NK-92 (cell line): ENCODE measurements around the gene FFAR2.
"Not testable (repeated sequence)": the region's sequence is repeated elsewhere in the genome, so short reads cannot be mapped to it uniquely, and the experiment has no call there.

ENCODE experiments used
- DNase-seq: peaks from one replicate; lab custom pipeline; 2025; ENCODE audit not compliant: unreplicated experiment; lab: John Stamatoyannopoulos, UW

Gene FFAR2

DNA sequence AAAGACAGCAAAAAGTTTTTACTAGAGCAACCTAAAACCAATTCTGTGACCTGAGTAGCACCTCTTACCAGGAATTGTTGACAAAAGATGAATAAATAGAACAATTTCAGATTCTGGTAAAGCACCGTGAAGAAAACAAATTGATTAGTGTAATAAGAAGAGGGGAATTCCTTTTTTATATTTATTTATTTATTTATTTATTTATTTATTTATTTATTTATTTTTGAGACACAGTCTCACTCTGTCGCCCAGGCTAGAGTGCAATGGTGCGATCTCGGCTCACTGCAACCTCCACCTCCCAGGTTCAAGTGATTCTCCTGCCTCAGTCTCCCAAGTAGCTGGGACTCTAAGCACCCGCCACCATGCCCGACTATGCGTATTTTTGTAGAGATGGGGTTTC, 24.7 kb upstream of the FFAR2 start:
- DNase-seq, result not testable (repeated sequence)

DNA sequence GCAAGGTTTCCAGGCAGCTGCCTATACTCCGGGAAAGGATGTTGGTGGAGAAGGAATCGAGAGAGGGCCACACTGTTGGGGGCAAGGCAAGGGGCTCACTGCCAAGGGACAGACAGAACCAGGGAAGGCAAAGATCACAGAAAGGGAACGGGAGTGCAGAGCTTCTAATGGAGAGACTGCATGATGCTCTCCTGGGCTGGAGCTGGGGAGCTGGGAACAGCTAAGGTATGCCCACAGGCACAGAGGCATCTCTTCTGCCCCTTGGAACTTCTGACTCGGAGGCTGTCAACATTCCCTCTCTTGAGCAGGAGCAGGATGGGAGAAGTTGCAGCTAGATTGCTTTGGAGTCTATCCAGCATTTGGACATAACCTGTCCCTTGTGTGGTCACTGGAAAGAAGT, 22.4 kb upstream of the FFAR2 start:
- DNase-seq, result no peak

DNA sequence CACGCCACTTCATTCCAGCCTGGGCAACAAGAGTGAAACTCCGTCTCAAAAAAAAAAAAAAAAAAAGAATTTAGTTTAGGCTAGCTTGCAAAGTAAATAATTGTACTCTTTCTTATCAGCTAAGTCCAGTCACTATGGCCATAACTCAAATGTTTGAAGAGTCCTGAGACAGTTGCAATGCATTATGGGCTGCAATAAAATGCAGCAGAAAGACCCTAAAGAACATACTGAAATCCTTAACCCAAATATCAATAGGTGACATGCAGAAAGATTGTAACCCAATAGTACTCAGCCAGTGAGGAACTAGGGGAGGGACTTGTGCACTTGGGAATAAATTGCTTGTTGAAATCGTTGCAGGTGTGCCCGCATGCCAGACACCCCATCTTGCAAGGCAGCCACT, 20.9 kb upstream of the FFAR2 start:
- no peak for DNase-seq

DNA sequence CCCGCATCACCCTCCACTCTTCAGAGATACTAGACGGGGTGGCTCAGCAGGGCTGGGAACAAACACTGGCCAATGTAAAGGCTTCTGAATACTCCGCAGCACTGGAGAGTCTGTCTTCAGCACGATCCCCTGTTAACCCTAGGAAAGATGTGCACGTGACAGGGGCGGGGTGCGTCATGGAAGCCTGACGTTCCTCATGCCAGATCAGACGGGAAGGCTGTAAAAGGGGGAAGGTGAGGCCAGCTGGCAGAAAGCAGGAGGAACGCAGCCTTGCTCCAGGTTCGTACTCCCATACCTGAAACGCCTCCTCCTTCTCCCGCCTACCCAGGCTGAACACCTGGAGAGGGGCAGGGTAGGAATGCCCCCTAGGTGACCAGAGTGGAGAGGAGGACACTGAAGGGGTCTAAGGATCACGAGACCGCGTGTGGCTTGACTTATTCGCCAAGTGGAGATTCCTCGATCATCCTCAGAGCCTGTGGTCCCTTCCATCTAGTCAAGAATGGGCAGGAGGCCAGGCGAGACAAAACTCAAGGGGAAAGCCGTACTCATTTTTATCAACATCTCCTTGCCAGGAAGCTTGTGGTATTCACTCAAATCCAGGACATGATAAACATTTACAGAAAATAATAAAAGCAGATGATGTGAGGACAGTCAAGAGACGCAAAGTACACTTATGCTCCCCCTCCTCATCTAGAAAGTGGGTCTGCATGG, 18.2 kb upstream of the FFAR2 start:
- no peak for DNase-seq

DNA sequence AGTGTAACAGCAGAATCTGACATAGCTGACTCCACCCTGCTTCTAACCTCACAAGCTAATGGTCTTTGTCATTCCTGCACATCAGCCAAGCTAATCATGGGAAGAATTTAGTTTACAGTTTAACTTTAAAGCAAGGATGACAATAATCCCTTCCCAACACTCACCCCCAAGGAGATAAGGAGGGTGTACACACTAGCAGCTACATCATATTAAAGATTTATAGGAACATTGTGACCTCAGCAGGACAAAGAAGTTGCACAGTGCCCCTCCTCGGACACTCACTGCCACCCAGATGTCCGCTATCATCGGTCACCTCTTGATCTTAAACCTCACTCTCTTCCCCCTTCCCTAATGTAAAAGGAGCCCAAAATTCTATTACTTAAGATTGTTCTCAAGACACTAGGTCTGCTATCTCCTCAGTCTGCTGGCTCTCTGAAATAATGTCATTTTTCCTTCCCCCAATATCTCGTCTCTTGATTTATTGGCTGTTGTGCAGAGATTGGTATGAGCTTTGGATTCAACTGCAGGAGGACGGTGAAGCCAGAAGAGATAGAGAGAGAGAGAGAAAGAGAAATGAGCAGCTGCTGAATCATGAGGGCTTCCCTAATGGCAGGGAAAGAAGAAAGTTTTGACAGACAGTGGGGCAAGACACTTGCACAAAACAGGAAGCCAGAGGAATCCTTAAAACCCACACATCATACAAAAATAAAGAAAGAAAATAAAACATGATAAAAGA, 17.5 kb upstream of the FFAR2 start:
- DNase-seq, result no peak

DNA sequence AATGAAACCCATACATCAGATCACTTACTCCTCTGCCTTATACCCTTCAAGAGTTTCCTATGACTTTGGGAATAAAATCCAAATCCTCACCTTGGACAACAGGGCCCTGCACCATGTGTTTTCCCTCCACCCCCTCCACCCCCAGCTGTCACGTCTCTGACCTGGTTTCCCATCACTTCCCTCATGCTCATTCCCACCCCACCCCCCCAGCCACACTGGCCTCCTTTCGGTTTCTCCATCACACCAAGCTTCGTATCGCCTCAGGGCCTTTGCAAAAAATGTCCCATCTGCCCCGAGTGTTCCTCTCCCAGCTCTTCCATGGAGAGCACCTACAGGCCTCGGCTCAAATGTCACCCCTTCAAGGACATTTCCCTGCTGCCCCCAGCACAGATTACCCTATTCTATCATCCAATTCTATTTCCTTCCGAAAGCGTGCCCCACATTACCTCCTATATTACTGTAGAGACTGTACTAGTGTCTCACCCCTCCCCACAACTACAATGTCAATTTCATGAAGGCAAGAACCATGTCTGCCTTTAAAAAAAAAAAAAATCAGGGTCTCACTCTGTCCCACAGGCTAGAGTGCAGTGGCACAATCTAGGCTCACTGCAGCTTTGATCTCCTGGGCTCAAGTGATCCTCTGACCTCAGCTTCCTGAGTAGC, 16.8 kb upstream of the FFAR2 start:
- DNase-seq, result no peak

DNA sequence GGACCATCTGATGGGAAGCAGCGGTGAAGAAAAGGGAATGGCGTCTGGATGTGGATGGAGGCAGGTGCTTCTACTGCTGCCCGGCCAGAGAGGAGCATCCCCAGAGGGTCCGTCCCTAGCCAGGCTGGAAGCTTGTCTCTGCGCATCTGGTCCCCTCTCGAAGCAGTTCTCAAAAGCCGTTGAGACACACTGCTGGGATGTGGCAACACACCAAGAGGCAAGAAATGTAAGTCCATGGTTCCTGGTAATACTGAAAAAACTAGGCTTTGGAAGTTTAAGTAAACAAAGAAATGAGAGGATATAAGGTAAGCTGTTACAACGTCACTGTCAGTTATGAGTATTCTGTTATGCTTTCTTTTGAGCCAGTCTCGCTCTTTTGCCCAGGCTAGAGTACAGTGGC, 15.1 kb upstream of the FFAR2 start:
- no peak for DNase-seq

DNA sequence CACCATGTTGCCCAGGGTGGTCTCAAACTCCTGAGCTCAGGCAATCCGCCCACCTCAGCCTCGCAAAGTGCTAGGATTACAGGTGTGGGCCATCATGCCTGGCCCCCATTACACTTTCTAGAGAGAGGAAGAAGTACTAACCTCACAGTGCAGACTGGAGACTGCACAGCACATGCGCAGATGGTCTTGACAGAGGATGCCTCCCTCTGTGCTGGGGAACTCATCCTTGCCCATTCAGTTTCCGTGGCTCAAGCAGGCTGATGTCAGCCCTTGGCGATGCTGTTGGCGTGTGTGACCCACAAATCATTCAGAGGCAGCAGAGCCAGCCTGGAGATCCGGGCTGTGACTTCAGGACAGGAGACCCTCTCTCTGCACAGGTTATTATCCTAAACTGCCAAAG, 14.6 kb upstream of the FFAR2 start:
- DNase-seq, result no peak

DNA sequence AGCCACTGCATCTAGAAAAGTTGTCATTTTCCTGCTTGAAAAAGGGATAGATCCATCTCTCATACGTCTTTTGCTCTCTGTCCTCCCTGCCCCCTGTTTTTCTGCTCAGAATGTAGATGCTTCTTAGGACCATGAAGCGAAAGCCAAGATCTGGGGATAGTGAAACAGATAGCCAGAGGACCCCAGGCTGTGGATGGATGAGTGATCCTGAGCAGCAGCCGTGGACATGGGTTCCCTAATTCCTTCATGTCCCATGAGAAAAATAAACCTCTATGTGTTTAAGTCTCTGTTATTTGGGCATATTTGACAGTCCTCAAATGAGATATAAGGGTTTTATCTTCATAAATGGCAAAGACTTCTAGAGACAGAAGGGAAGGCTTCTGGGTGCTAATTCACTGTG, 12.2 kb upstream of the FFAR2 start:
- DNase-seq, result no peak

DNA sequence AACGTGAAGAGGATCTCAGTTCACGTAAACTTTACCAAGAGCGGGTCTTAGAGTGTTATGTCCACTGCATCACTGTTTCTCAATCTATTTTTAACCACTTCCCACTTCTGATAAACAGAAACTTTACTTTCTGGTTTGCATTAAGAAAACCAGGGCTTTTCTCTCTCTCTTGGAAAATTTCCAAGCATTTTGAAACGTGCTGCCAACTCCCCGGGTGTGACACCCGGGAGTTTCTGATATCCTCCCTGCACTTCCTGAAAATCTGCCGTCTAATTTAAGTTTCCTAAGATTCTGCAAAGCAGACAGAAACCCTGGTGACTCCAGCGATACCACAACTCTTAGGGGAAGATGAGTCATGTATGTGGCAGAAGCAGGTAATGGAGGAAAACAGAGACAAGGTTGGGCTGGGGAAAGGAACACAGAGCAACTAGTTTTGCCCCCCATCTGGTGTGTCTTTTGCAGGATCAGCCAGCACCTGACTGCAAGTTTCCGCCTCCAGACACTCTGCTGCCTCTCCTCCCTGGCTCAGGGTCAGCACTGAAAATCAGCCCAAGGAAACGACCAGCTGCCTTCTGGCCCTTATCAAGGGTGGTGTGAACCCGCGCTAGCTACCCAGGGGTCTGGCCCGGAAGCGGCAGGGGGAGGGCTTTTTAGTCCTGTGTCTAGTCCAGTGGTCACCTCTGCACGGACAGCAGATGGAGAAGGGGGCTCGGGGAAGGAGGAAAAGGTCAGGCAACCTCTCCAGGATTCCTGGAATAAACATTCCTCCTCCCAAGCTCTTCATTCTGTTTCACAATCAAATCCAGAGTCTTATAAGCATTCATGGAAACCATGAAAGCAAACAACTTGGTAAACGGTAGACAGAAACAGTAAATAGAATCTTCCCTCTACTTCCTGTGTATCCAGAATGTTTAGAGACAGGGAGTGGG, 11.3 kb upstream of the FFAR2 start:
- no peak for DNase-seq

DNA sequence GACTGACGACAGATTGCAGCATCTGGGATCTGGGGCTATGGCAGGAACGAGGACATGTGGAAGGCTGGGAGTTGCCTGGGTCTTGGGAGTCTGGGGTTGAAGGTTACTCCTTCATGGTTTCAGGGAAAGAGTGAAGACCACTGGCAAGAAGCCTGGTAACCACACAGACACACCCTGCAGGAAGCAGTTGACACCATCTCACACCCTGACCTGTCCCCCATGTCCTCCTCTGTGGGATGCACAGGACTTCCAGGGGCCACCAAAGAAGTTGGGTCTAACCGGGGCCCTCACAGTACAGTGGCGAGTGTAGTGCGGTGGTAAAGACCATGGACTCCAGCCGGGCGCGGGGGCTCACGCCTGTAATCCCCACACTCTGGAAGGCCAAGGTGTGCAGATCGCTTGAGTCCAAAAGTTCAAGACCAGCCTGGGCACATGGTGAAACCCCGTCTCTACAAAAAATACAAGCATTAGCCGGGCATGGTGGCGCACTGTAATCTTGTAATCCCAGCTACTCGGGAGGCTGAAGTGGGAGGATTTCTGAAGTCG, 10.6 kb upstream of the FFAR2 start:
- no peak for DNase-seq

DNA sequence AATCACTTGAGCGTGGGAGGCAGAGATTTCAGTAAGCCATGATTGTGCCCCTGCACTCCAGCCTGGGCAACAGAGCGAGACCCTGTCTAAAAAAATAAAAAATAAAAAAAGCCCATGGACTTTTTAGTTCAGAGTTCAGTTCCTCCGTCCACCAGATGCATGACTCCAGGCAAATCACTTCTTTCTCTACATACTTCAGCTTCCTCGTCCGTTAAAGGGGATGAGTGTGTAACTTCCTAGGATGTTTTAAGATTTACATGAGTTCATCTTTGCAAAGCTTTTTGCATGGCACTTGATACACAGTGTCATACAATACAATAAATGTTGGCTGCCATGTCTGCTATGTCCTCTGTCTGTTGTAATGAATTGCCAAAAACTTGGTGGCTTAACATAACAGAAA, 10.0 kb upstream of the FFAR2 start:
- no peak for DNase-seq

DNA sequence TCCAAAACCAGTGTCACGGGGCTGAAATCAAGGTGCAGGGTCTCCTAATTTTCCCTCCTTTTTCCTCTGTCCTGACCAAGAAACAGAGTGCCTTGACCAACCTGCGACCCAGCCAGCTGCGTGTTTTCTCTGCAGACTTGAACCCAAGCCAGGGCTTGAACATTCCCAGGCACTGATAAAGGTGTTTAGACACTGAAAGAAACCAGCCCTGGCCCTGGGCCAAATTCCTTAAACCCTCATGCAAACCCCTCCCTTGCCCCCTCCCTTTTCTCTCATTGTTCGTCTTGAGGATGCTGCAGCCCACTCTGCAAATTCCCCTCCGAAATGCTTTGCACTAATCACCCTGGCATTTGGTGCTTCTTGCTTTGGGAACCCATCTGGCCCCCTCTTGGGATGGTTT, 9.5 kb upstream of the FFAR2 start:
- DNase-seq, result no peak

DNA sequence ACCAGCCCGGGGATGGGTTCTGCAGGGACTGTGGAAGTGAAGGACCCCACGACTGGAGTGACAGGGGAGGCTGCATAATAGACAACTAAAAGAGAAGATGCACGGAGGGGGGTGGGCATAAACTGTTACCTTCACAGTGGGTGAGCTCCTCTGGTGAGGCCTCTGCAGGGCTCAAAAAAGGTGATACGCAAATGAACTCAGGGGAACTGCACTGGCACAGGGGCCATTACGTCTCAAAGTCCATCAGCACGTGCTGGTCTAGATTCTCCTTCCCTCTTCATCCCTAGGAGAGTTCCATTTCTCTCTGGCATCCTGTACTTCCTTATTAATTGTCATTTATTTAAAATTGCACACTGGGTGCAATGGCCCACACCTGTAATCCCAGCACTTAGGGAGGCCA, 8.1 kb upstream of the FFAR2 start:
- DNase-seq, result no peak

DNA sequence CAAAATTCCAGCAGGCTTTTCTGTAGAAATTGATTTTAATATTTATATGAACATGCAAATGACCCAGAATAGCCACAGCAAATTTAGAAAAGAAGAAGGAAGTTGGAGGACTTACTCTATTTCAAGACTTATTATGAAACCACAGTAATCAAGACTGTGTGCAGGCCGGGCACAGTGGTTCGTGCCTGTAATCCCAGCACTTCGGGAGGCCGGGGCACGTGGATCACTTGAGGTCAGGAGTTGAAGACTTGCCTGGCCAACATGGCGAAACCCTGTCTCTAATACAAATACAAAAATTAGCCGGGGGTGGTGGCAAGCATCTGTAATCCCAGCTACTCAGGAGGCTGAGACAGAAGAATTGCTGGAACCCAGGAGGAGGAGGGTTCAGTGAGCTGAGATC, 6.0 kb upstream of the FFAR2 start:
- no peak for DNase-seq

DNA sequence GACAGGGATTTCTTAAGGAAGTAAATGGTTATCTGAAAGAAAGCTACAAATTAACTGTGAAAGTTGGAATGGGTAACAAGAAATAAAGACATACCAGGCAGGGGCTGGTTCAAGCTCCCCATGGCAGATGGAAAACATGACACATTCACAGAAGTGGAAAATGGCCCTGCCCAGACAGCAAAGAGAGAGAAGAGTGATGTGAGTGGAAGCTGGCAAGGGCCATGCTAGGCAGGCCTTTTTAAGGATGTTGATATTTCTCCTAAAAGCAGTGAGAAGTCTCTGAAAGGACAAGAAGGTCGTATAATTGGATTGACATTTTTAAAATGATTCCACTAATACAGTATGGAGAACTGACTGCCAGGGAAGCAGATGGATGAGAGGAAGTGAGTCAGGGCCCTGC, 3.3 kb upstream of the FFAR2 start:
- no peak for DNase-seq

DNA sequence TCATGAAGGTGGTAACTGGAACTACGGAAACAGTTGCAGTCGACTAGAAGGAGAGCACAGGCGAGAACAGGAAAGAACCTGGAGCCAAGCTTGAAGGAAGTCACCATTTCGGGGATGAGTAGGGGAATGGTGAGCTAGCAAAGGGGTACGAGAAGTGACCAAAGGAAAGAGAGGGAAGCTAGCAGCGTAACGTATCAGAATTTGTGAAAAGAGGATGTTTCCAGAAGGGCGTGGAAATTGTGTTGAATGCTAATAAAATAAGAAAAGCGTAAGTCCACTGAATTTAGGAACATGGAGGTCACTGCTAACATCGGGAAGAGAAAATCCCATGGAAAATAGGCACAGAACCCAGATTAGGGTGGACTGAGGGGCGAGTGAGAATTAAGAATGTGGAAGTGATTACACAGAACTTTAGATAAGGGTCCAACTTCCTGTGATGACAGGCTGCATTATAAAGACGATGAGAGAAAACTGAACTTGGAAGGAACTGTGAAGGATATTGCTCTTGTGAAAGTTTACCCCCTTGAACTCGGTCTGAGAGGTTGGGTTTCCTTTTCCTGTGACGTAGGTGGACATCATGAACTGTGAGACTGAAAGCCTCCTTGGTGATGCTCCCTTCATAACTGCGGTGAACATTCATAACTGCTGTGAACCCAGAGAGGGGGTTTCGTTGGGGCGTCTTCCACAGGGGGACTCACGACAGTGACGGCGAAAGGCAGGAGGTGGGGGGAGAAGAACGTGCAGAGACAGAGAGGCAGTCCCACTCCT, 2.0 kb upstream of the FFAR2 start:
- DNase-seq, result no peak

DNA sequence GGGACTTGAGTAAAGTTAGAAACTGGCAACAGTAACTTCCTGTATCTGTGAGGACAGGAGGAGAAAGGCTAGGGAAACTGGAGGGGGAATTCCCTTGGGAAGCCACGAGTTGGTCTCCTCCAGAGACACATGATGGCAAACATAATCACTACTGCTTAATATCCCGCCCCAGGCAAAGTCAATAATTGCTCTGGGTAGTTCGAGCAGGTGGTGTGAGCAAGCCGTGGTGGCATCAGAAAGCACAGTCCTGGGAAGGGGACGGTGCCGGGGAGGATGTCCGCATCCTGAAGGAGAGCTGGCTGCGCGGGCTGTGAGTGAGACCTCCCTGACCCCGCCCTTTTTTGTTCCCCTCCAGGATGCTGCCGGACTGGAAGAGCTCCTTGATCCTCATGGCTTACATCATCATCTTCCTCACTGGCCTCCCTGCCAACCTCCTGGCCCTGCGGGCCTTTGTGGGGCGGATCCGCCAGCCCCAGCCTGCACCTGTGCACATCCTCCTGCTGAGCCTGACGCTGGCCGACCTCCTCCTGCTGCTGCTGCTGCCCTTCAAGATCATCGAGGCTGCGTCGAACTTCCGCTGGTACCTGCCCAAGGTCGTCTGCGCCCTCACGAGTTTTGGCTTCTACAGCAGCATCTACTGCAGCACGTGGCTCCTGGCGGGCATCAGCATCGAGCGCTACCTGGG, 1.4 kb downstream of the FFAR2 start:
- no peak for DNase-seq

DNA sequence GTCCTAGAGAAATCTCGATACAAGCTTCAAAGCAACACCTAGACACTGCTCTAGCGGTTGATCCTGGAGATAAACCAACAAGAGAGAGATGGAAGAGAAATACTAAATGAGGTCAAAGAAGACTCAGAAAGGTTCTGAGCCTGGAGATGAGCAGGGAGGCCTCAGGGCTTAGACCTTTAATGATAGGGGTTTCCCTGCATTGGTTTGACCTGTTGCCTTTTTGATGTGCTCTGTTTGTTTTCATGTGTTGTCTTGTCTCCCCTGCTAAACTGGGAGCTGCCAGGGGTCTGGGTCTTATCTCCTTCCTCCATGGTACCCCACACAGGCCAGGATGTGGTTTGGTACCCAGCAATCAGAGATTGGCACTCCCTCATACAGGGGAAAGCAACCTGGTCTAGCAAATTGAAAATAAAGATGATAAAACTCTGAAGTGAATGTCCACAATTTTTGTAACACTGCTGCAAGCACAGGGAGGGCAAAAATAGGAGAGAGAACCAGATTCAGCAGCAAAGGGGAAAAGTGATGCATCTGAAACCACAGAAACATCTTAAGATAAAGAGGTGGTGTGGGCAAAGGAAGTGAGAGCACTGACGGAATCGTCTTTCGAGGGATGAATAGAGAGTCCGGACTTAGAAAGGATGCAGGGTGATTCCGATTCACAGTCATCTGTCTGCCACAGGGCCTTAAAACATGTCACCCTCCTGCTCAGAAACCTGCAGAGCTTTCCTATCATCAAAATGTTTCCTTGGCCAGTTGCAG, 3.5 kb downstream of the FFAR2 start:
- DNase-seq, result no peak
